ENCODE measurements around the gene RMND1.

RMND1 gene

DNA sequence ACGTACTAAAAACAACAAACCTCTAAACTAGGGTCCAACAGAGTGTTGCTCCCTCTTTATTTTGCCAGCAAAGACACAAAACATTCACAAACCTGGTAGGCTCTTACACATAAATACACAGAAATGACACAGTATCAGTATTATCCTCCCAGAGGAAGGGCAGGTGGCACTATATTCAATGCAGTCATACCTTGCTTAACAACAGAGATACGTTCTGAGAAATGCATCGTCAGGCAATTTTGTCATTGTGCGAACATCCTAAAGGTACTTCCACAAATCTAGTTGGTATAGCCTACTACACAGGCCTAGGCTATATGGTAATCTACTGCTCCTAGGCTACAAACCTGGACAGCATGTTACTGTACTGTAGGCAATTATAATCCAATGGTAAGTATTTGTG lies 70.2 kb downstream of the RMND1 start:
- POLR2A ChIA-PET = no interaction called here
- no peak for TF ChIP-seq FOXM1 (IDR thresholded peaks at IDR 0.05; ENCODE audit: borderline replicate concordance)
- no peak for TF ChIP-seq SUZ12 (IDR thresholded peaks at IDR 0.05)
- no peak for TF ChIP-seq FOXK2 (IDR thresholded peaks at IDR 0.05)
- no peak for TF ChIP-seq SP1 (IDR thresholded peaks at IDR 0.05)
- TF ChIP-seq FOXA1 (IDR thresholded peaks at IDR 0.05) = no peak
- TF ChIP-seq L3MBTL2 (conservative IDR thresholded peaks at IDR 0.05) = no peak
- TF ChIP-seq TARDBP (IDR thresholded peaks at IDR 0.05) = no peak
- TF ChIP-seq PKNOX1 (IDR thresholded peaks at IDR 0.05) = no peak
- no peak for TF ChIP-seq HDGF (IDR thresholded peaks at IDR 0.05; ENCODE audit: borderline replicate concordance)
- no peak for TF ChIP-seq BHLHE40 (IDR thresholded peaks at IDR 0.05; ENCODE audit: borderline replicate concordance)
- no peak for DNase-seq (ENCODE audit: extremely low spot score)
- CTCF ChIA-PET = no interaction called here

DNA sequence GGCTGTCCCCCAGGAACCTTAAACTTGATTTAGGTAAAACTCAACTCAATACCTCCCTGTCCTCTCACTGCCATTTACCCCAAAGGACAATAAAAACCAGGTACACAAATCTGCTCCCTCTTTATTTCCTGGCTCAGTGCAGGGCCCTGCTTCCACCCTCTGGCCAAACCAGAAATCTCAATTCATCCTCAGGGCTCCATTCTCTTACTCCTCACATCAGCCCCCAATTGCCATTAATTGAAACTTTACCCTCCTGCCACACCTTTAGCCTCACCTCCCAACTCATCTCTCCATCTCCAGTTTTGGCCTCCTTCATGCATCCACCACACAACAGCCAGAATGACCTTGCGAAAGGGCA lies 71.1 kb downstream of the RMND1 start:
- CTCF ChIA-PET = no interaction called here
- no peak for TF ChIP-seq FOXA1 (IDR thresholded peaks at IDR 0.05)
- no peak for TF ChIP-seq NFRKB (IDR thresholded peaks at IDR 0.05)
- TF ChIP-seq BHLHE40 (IDR thresholded peaks at IDR 0.05; ENCODE audit: borderline replicate concordance) = no peak
- TF ChIP-seq ARNT (IDR thresholded peaks at IDR 0.05) = no peak
- no peak for TF ChIP-seq TARDBP (IDR thresholded peaks at IDR 0.05)
- TF ChIP-seq FOXK2 (IDR thresholded peaks at IDR 0.05) = no peak
- TF ChIP-seq HDGF (IDR thresholded peaks at IDR 0.05; ENCODE audit: borderline replicate concordance) = no peak
- TF ChIP-seq ELF4 (IDR thresholded peaks at IDR 0.05) = no peak
- POLR2A ChIA-PET = no interaction called here
- no peak for DNase-seq (ENCODE audit: extremely low spot score)

DNA sequence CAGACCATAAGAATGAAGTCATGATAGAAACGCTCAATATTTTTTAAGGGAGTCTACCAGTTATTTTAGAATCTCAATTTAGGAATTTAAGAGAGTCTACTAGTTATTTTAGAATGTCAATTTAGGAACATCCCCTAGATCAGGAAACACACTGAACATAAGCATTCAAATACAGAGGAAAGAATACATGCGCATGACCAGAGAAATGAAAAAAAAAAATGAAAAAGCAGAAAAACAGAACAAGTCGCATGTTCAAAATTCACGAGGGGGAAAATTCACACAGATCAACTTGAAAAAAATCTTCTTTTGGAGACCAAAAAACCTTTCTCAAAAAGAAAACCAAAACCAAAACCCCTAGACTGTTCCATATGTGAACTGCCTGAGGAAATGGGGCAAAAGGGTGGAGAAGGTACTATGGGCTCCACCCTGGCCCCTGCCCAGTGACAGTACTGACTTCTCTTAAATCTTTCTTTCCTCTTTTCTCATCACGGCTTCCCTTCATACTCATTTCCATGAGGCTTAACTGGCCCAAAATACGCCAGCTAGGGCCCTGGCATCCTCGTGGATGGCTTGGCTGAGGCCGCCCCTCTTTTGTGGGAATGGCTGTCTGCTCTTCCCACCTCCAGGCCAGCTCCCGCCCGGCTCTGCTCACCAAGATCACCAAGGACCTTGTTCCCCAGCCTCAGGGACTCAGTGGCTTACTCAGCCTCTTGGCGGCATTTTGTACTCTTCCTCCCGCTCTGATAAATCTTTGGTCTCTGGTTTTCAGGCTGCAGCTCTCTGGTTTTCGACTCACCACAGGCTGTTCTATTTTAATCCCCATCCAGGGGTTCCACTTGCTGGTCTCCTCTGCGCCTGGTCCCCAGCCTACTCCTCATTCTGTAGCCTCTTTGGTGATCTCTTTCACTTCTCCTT lies 71.7 kb downstream of the RMND1 start:
- ChIA-PET POLR2A (interaction anchor here (2.0 kb wide), 1 partner anchor 10 kb away, joined by 14 read pairs; no protein-coding TSS in a partner anchor), CTCF (no interaction called here)
- TF ChIP-seq ELF4 (IDR thresholded peaks at IDR 0.05) = no peak
- no peak for TF ChIP-seq FOXA1 (IDR thresholded peaks at IDR 0.05)
- no peak for TF ChIP-seq ARNT (IDR thresholded peaks at IDR 0.05)
- TF ChIP-seq PKNOX1 (IDR thresholded peaks at IDR 0.05) = no peak
- TF ChIP-seq NFRKB (IDR thresholded peaks at IDR 0.05) = no peak
- no peak for DNase-seq (ENCODE audit: extremely low spot score)

GRCh38 chr6:151377095-151377494 lies 74.8 kb downstream of the RMND1 start:
- DNase-seq (ENCODE audit: extremely low spot score) = no peak
- TF ChIP-seq ELF4 (IDR thresholded peaks at IDR 0.05) (no peak), SP1 (IDR thresholded peaks at IDR 0.05) (no peak), SUZ12 (IDR thresholded peaks at IDR 0.05) (no peak), HDGF (IDR thresholded peaks at IDR 0.05; ENCODE audit: borderline replicate concordance) (no peak), ZNF384 (IDR thresholded peaks at IDR 0.05) (no peak), L3MBTL2 (conservative IDR thresholded peaks at IDR 0.05) (no peak), FOXA1 (IDR thresholded peaks at IDR 0.05) (no peak), ARNT (IDR thresholded peaks at IDR 0.05) (no peak), FOXM1 (IDR thresholded peaks at IDR 0.05; ENCODE audit: borderline replicate concordance) (no peak), LEF1 (IDR thresholded peaks at IDR 0.05; ENCODE audit: borderline replicate concordance) (no peak), BHLHE40 (IDR thresholded peaks at IDR 0.05; ENCODE audit: borderline replicate concordance) (no peak), PKNOX1 (IDR thresholded peaks at IDR 0.05) (no peak), FOXK2 (IDR thresholded peaks at IDR 0.05) (no peak), TARDBP (IDR thresholded peaks at IDR 0.05) (no peak), CTBP1 (IDR thresholded peaks at IDR 0.05; ENCODE audit: borderline replicate concordance) (no peak), NFRKB (IDR thresholded peaks at IDR 0.05) (no peak)
- CTCF ChIA-PET = no interaction called here
- POLR2A ChIA-PET = no interaction called here

- ChIA-PET CTCF (no interaction called here), POLR2A (no interaction called here)
- DNase-seq (ENCODE audit: extremely low spot score) = no peak
- TF ChIP-seq BHLHE40 (IDR thresholded peaks at IDR 0.05; ENCODE audit: borderline replicate concordance) (no peak), HDGF (IDR thresholded peaks at IDR 0.05; ENCODE audit: borderline replicate concordance) (no peak), SP1 (IDR thresholded peaks at IDR 0.05) (no peak), CTBP1 (IDR thresholded peaks at IDR 0.05; ENCODE audit: borderline replicate concordance) (no peak), FOXM1 (IDR thresholded peaks at IDR 0.05; ENCODE audit: borderline replicate concordance) (no peak), PKNOX1 (IDR thresholded peaks at IDR 0.05) (no peak), TARDBP (IDR thresholded peaks at IDR 0.05) (no peak), ELF4 (IDR thresholded peaks at IDR 0.05) (no peak)
Observed at GRCh38 chr6:151376440-151376839, 75.5 kb downstream of the RMND1 start.

DNA sequence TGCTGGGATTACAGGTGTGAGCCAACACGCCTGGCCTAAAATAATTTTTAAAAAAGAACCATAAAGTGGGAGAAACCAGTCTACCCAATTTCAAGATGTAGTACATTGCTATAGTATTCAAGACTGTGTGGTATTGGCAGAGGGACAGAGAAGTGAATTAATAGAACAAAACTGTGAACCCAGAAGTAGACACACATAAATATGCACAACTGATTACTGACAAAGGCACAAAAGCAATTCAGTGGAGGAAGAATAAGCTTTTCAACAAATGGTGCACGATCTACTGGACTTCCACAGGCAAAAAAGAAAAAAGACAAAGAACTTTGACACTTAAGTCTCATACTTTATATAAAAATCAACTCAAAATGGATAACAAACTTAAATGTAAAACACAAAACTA lies 76.1 kb downstream of the RMND1 start:
- no peak for DNase-seq (ENCODE audit: extremely low spot score)
- ChIA-PET POLR2A (no interaction called here), CTCF (no interaction called here)
- TF ChIP-seq HDGF (IDR thresholded peaks at IDR 0.05; ENCODE audit: borderline replicate concordance) = no peak
- no peak for TF ChIP-seq PKNOX1 (IDR thresholded peaks at IDR 0.05)
- no peak for TF ChIP-seq FOXK2 (IDR thresholded peaks at IDR 0.05)
- TF ChIP-seq ZNF384 (IDR thresholded peaks at IDR 0.05) = no peak
- no peak for TF ChIP-seq BHLHE40 (IDR thresholded peaks at IDR 0.05; ENCODE audit: borderline replicate concordance)
